Panc1 (cell line): ENCODE results near the gene STXBP3. TPM values are rescaled to one million over a fixed set of nuclear protein-coding genes. Genes with fewer than 3 reads are reported as not detected.

Source experiments
- ATAC-seq: fragments of 200-7000 bp; cut with Tn5 transposase; 2 replicates; pipeline ENCODE4 v1.9.1; 2020; ENCODE audit warnings: mild to moderate bottlenecking, moderate library complexity
- BruUV-seq: library from RNA; stranded (reverse); fragments of 400-500 nt; replicated peaks from 2 replicates; lab custom pipeline; 2021; lab: Mats Ljungman, UMichigan
- CTCF ChIA-PET: fragments of 300-600 bp; sonication (Branson Sonifier 250); formaldehyde crosslinking; loops from one replicate; lab custom pipeline; 2022; ENCODE audit warnings: antibody characterized with exemption; lab: Charles Lee
- POLR2A ChIA-PET: fragments of 300-600 bp; sonication (Branson Sonifier 250); formaldehyde crosslinking; loops from one replicate; lab custom pipeline; 2022; ENCODE audit warnings: antibody characterized with exemption; lab: Charles Lee
- DNase-seq: peaks from one replicate; pipeline ENCODE4 v3.0.0-alpha.2; 2010; ENCODE audit warnings: low read depth, low spot score
- H3K27ac ChIP-seq: 2 replicates; pipeline ENCODE4 v1.5.1; 2011; ENCODE audit warnings: mild to moderate bottlenecking, low read length, inconsistent platforms
- H3K27me3 ChIP-seq: fragments of 200-500 bp; sonication (Bioruptor generic); 2 replicates; pipeline ENCODE4 v1.6.0; 2014; ENCODE audit warnings: low read length, inconsistent platforms; ENCODE audit not compliant: control insufficient read depth, insufficient read depth
- H3K36me3 ChIP-seq: fragments of 200-500 bp; sonication (Bioruptor generic); 2 replicates; pipeline ENCODE4 v1.5.1; 2014; ENCODE audit warnings: inconsistent platforms, mild to moderate bottlenecking, low read length, moderate library complexity; ENCODE audit not compliant: control insufficient read depth, insufficient read depth
- H3K4me1 ChIP-seq: 2 replicates; pipeline ENCODE4 v1.5.1; 2011; ENCODE audit warnings: inconsistent platforms, mild to moderate bottlenecking, low read length, moderate library complexity; ENCODE audit not compliant: control insufficient read depth, insufficient read depth
- H3K4me3 ChIP-seq, 2 experiments: 2 replicates each; pipeline ENCODE4 v1.5.1; 2011 to 2012; ENCODE audit warnings: low read depth in 2 of 2, low read length in 2 of 2, mild to moderate bottlenecking in 2 of 2, inconsistent platforms in 1 of 2, moderate library complexity in 1 of 2
- H3K9me3 ChIP-seq: fragments of 200-500 bp; sonication (Bioruptor generic); 2 replicates; pipeline ENCODE4 v1.5.1; 2014; ENCODE audit warnings: low read depth, mild to moderate bottlenecking, inconsistent platforms, low read length, moderate library complexity; ENCODE audit not compliant: control insufficient read depth, insufficient read depth
- CTCF ChIP-seq: fragments of 450-650 bp; IDR thresholded peaks from 2 replicates; pipeline ENCODE4 v1.5.1; 2017; ENCODE audit warnings: mild to moderate bottlenecking
- POLR2AphosphoS5 ChIP-seq: IDR thresholded peaks from 2 replicates; pipeline ENCODE4 v1.6.1; 2012; ENCODE audit warnings: mild to moderate bottlenecking, low read depth, low read length, moderate library complexity
- SIN3A ChIP-seq: IDR thresholded peaks from 2 replicates; pipeline ENCODE4 v1.6.1; 2012; ENCODE audit warnings: low read depth, mild to moderate bottlenecking, low read length, moderate library complexity, borderline replicate concordance; ENCODE audit not compliant: insufficient read depth
- TCF7L2 ChIP-seq: IDR thresholded peaks from 2 replicates; pipeline ENCODE4 v1.6.1; 2011; ENCODE audit warnings: mild to moderate bottlenecking, low read depth, low read length, inconsistent platforms
- in situ Hi-C: cut with HindIII; loops from 2 replicates; pipeline ENCODE4 v1.10.0; 2016; ENCODE audit warnings: low sequenced_read_pairs, low pct_unique_long_range_greater_than_20kb
- intact Hi-C: fragments of 100-400 bp; cut with micrococcal nuclease; formaldehyde crosslinking; loops from one replicate; pipeline ENCODE4 v1.10.0; 2022; ENCODE audit not compliant: unreplicated experiment
- total RNA-seq: library from RNA; stranded (reverse); gene quantifications from one replicate; pipeline ENCODE4 v1.2.1, GENCODE V29; 2021; ENCODE audit not compliant: unreplicated experiment
- TF ChIP-seq, protein P1 (sequence below), 2 experiments: IDR thresholded peaks; 2 replicates each; pipeline ENCODE4 v1.6.1; 2011 to 2012; ENCODE audit warnings: low read depth in 2 of 2, control low read depth in 1 of 2, low read length in 1 of 2, mild to moderate bottlenecking in 1 of 2, moderate library complexity in 1 of 2; ENCODE audit not compliant: insufficient read depth in 1 of 2

The STXBP3 gene
- total RNA-seq, 1 experiment from 2014 or later, result 27.7 TPM

DNA sequence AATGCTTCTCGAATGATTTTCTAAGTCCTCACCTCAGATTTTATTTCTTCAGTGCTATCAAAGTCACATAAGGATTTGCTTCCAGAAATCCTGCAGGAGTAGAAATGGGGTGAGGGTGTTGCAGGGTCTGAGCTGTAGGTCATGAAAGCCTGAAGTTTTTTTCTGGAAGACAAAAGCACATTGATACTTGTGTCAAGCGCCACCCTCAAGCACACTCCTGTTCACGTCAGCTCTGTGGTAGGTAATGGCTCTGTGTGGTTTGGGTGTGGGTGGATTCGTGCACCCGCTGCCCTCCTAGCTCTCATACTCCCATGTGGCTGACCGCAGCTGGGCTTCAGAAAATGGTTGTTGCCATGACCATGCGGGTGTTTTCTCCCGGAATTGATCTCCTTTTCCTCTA, 70.5 kb downstream of the STXBP3 start:
- POLR2A ChIA-PET, result interaction anchor here (0.6 to 1.2 kb wide), 2 partner anchors 11 to 14 kb away, joined by 3 to 5 read pairs; no protein-coding TSS in a partner anchor
- no peak overlapping the region for H3K27ac ChIP-seq

GRCh38 chr1:108817811-108818210, 71.3 kb downstream of the STXBP3 start:
- no peak for DNase-seq
- Histone ChIP-seq H3K4me1 (no peaks in the 10 kb centered on the region), H3K9me3 (no peaks in the 10 kb centered on the region), H3K4me3 (no peak overlapping the region), H3K27me3 (no peaks in the 10 kb centered on the region), H3K27ac (no peak overlapping the region), H3K36me3 (no peaks in the 10 kb centered on the region)
- in situ Hi-C loops (no loop called here), intact Hi-C loops (no loop called here)
- ChIA-PET POLR2A (no interaction called here), CTCF (no interaction called here)
- ATAC-seq, result no peak
- TF ChIP-seq, protein P1, sequence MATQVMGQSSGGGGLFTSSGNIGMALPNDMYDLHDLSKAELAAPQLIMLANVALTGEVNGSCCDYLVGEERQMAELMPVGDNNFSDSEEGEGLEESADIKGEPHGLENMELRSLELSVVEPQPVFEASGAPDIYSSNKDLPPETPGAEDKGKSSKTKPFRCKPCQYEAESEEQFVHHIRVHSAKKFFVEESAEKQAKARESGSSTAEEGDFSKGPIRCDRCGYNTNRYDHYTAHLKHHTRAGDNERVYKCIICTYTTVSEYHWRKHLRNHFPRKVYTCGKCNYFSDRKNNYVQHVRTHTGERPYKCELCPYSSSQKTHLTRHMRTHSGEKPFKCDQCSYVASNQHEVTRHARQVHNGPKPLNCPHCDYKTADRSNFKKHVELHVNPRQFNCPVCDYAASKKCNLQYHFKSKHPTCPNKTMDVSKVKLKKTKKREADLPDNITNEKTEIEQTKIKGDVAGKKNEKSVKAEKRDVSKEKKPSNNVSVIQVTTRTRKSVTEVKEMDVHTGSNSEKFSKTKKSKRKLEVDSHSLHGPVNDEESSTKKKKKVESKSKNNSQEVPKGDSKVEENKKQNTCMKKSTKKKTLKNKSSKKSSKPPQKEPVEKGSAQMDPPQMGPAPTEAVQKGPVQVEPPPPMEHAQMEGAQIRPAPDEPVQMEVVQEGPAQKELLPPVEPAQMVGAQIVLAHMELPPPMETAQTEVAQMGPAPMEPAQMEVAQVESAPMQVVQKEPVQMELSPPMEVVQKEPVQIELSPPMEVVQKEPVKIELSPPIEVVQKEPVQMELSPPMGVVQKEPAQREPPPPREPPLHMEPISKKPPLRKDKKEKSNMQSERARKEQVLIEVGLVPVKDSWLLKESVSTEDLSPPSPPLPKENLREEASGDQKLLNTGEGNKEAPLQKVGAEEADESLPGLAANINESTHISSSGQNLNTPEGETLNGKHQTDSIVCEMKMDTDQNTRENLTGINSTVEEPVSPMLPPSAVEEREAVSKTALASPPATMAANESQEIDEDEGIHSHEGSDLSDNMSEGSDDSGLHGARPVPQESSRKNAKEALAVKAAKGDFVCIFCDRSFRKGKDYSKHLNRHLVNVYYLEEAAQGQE (IDR thresholded peaks at IDR 0.05; ENCODE audit: insufficient read depth in 1 of 2, low read depth in 2 of 2, low read length in 1 of 2), result no peak
- TF ChIP-seq CTCF, result no peak
- TF ChIP-seq POLR2AphosphoS5, result no peak
- no peak for TF ChIP-seq SIN3A
- no peak for TF ChIP-seq TCF7L2
- no TSS peak for BruUV-seq

More for the DNA sequence above, 70.5 kb downstream of the STXBP3 start:
- H3K4me3 ChIP-seq, result no peak overlapping the region
- intact Hi-C loops, result no loop called here
- DNase-seq (no peak), ATAC-seq (peak; percentile 58)
- no peaks in the 10 kb centered on the region for H3K36me3 ChIP-seq
- CTCF ChIA-PET, result no interaction called here
- in situ Hi-C loops, result no loop called here
- no peaks in the 10 kb centered on the region for H3K9me3 ChIP-seq
- no TSS peak for BruUV-seq
- no peaks in the 10 kb centered on the region for H3K4me1 ChIP-seq
- TF ChIP-seq CTCF, result no peak
- no peaks in the 10 kb centered on the region for H3K27me3 ChIP-seq
